Glomerular endothelial cell (primary cell): ENCODE measurements around the gene BABAM1. TPM values are rescaled to one million over a fixed set of nuclear protein-coding genes. Genes with fewer than 3 reads are reported as not detected.
"Not testable (repeated sequence)": the region's sequence is repeated elsewhere in the genome, so short reads cannot be mapped to it uniquely, and the experiment has no call there.

Experiments used
- DNase-seq: peaks from one replicate; pipeline ENCODE4 v3.0.0-alpha.2; 2011; ENCODE audit warnings: low read depth, low spot score; ENCODE audit errors: extremely low read depth
- total RNA-seq: library from RNA; depleted of rRNA; stranded (reverse); fragments of >200 nt; gene quantifications from 2 replicates; pipeline ENCODE4 v1.2.3, GENCODE V29; 2015

The BABAM1 gene
- total RNA-seq, 1 donor from 2014 or later: 78.9 TPM

DNA sequence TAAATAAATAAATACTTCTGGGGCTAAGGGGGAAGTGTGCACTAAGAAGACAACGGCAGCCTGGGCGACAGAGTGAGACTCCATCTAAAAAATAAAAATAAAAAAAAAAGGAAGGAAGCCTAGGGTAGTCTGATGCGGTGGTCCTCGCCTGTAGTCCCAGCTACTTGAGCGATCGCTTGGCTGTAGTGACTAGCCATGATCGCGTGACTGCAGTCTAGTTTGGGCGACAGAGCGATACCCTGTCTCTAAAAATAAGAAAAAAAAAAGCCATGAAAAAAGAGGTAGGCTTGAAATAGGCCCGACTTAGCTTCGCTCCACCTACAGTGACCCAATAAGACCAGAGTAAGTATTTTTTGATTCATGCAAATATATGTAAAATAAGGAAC, 661 bp upstream of the BABAM1 start:
- no peak for DNase-seq

DNA sequence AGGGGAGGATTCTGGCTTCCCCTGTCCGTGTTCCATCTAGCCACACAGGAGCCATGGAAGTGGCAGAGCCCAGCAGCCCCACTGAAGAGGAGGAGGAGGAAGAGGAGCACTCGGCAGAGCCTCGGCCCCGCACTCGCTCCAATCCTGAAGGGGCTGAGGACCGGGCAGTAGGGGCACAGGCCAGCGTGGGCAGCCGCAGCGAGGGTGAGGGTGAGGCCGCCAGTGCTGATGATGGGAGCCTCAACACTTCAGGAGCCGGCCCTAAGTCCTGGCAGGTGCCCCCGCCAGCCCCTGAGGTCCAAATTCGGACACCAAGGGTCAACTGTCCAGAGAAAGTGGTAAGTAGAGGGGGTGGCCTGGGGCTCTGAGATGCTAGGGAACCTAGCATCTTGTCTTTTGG, 1.5 kb downstream of the BABAM1 start:
- DNase-seq: no peak

DNA sequence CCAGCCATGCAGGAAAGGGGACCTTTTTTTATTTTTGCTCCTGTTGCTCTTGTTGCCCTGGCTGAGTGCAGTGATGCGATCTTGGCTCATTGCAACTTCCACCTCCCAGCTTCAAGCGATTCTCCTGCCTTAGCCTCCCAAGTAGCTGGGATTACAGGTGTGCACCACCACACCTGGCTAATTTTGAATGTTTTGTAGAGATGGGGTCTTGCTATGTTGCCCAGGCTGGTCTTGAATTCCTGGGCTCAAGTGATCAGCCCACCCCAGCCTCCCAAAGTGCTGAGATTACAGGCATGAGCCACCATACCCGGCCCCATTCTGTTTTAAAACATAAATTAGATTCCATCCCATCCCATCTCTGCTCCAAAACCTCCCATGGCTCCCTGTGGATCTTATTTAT, 7.6 kb downstream of the BABAM1 start:
- DNase-seq: not testable (repeated sequence)

DNA sequence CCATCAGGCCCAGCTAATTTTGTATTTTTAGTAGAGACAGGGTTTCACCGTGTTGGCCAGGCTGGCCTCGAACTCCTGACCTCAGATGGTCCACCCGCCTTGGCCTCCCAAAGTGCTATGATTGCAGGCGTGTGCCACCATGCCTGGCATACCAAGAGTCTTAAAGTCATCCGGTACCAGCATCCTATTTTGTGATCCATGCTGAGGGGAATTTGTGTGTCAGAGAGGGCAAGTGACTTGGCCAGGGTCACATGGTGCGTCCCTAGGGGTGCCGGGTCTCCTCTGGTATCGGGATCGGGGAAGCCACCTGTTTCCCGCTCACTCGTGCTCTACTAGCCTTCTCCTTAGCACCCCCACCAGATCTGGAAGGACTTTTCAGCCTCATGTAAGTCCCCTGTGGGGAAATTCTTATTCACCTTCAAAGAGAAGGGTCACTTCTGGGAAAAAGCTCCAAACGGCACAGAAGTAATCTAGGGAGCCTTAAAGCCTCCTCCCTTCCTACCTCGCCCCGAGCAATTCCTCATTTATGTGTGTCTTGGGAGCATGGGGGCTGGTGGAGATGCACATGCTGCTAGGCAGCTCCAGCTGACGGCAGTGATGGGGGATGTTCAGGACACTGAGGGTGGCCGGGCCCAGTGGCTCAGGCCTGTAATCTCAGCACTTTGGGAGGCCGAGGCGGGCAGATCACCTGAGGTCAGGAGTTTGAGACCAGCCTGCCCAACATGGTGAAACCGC, 8.4 kb downstream of the BABAM1 start:
- DNase-seq: no peak

DNA sequence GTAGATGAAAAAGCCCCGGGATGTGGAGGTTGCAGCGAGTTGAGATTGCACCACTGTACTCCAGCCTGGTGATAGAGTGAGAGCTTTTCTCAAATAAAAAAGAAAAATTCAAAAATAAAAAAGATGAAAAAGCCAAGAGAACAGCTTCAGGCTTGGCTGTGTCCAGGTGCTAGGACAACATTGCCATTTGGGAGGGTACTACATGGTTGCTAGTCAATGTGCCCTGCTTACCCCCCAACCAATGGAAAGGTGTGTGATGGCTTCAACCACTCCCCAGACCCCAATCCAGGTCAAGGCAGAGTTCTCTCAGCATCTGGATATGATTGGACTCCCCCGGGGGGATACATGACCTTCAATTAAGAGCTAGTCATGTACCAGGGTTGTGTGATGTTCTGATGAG, 12.2 kb downstream of the BABAM1 start:
- DNase-seq: no peak

DNA sequence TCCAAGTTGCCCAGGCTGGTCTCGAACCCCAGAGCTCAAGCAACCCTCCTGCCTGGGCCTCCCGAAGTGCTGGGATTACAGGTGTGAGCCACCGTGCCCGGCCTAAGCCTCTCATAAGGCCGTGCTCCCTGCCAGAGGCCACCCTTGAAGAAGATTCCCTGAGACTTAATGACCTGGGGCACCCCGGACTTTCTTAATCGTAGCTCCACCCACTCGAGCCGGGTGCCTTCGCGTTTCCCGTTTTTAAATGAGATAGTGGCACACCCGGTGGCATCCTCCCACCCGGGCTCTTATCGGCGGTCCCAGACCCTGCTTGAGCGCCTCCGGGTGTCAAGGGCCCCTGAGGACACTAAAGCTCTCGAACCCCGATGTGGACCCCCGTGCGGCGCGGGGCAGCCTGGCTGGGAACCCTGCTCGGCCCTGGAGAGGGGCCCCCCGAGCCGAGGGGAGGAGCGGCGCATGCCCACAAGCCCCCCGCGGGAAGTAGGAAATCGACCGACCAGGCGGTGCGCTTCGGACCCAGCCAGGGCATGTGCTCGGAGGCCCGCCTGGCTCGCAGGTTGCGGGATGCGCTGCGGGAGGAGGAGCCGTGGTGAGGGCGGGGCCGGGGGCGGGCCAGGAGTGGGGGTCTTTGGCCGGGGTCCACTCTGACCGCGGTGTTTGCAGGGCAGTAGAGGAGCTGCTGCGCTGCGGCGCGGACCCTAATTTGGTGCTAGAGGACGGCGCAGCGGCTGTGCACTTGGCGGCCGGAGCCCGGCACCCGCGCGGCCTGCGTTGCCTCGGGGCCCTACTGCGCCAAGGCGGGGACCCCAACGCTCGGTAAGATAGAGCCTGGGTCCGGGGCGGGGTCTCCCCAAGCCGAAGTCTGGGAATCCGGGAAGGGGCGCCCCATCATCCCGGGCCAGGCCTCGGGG, 14.4 kb downstream of the BABAM1 start, which contains the start of gene ANKLE1:
TSS of gene ANKLE1 (plus strand) at position 511 of the 914 bp plus-strand sequence. CDS start at position 531, 20 bp downstream.
- DNase-seq: no peak

DNA sequence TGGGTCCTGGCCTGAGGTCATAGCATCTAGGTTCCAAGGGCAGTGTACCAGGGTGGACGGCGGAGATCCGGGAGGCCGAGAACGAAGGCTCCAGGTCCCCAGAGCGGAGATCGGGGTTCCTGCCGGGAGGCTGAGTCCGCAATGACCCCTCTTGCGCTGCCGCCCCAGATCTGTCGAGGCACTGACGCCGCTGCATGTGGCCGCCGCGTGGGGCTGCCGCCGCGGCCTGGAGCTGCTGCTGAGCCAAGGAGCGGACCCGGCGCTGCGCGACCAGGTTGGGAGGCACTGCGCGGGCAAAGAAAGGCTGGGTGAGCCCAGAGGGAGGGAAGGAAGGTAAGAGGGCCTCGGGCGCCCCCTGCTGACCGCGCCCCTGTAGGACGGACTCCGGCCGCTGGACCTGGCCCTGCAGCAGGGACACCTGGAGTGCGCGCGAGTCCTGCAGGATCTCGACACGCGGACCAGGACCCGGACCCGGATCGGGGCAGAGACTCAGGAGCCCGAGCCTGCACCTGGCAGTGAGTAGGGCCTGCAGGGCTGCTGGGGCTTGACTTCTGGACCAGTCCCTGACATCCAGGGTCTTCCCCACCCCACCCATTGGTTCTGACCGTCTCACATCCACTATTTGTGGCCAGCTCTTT, 15.4 kb downstream of the BABAM1 start:
- DNase-seq: no peak

DNA sequence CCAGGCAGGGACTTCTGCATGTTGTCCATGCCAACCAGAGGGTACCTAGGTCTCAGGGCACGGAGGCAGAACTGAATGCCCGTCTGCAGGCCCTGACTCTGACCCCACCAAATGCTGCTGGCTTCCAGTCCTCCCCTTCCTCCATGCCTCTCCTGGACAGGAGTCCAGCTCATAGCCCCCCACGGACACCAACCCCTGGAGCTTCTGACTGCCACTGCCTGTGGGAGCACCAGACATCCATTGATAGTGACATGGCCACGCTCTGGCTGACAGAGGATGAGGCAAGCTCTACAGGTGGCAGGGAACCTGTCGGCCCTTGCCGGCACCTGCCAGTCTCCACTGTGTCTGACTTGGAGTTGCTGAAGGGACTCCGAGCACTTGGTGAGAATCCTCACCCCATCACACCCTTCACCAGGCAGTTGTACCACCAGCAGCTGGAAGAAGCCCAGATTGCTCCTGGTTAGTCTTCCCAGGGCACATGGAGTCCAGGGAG, 16.3 kb downstream of the BABAM1 start:
- DNase-seq: no peak

DNA sequence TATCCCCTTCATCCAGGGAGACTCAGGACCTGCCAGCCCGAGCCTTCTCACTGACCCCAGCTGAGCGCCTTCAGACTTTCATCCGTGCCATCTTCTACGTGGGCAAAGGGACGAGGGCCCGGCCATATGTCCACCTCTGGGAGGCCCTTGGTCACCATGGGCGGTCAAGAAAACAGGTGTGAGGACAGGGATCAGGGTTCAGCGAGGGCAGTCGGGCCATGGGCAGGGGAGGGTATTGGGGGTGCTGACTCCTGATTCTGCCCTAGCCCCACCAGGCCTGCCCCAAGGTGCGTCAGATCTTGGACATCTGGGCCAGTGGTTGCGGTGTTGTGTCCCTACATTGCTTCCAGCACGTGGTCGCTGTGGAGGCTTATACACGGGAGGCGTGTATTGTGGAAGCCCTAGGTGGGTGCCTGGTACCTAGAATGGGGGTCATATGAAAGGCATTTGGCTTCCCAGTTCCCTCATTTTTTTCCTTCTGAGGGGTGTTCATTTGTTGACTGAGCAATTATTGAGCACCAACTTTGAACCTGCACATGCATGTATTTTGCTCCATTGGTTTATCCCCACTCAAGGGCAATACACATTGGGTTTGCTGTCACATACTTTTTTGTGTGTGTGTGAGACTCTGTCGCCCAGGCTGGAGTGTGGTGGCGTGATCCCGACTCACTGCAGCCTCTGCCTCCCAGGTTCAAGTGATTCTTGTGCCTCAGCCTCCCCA, 18.3 kb downstream of the BABAM1 start:
- no peak for DNase-seq

DNA sequence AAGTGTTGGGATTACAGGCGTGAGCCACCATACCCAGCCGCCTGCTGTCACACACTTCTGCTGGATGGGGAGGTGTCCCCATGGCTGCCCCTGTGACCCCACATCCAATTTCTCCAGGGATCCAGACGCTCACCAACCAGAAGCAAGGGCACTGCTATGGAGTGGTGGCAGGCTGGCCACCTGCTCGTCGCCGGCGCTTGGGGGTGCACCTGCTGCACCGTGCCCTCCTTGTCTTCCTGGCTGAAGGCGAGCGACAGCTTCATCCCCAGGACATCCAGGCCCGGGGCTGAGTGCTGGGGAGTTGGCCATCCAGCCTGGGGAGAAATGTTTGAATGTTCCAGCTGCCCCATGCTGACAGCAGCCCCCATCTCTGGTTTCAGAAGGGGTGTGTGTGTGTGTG, 19.0 kb downstream of the BABAM1 start:
- no peak for DNase-seq

DNA sequence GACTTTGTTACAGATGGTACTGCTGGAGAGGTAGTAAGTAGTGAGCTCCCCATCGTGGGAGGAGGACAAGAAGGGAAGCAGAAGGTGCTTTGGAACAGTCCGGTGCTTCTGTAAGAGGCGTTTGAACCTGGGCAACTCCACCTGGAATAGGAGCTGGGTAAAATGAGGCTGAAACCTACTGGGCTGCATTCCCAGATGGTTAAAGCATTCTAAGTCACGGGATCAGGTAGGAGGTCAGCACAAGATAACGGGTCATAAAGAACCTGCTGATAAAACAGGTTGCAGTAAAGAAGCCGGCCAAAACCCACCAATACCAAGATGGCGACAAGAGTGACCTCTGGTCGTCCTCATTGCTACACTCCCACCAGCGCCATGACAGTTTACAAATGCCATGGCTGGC, 19.5 kb downstream of the BABAM1 start:
- no peak for DNase-seq

DNA sequence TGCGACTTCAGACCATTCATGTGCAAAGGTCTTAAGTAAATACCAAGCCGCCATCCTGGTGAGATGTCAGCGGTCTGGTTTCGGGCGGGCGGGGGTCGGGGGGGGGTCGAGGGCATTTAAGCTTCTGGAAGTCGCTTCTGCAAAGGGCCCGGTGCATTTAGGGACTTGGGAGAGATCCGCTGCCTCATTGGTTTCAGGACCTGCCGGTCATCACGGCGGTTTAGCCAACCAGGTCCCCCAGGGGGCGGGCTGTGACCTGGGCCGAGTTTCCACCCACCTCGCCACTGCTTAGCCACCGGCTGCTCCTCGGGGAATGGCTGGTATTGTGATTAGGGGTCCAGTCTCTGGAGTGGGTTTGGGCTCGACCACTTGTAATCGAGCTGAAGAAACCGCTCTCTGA, 22.2 kb downstream of the BABAM1 start:
- DNase-seq: peak; percentile 77

DNA sequence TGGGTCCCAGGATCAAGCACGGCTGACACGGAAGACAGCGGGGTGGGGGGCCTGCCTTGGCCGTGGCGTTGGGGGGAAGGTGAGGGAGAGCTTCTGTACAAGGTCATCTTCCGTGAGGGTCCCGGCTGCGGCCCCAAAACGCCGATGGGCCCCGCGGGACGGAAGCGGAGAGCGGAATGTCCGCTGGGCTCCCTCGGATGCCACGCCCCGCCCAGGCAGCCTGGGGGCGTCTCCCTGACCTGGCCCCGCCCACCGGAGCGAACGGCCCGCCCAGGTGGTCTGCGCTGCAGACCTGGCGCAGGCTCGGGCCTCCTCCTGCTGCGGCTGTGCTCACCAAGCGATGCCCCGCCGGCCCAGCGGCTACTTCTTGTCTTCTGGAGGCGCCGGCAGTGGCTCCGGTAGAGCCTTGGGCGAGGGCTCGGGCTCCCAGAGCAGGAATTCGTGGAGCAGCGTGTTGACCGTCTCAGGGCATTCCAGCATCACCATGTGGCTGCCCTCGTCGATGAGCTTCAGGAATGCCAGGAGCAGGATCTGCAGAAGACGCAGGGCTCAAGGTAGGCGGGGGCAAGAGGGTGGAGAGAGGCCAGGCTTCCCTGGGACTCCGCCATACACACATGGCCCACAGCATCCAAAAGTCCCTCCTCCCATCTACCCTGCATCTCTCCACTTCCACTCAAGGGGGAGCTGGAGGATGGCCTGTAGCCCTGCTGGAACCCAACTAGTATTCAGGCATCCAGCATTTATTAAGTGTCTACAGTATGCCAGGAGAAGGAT, 25.2 kb downstream of the BABAM1 start:
- no peak for DNase-seq

DNA sequence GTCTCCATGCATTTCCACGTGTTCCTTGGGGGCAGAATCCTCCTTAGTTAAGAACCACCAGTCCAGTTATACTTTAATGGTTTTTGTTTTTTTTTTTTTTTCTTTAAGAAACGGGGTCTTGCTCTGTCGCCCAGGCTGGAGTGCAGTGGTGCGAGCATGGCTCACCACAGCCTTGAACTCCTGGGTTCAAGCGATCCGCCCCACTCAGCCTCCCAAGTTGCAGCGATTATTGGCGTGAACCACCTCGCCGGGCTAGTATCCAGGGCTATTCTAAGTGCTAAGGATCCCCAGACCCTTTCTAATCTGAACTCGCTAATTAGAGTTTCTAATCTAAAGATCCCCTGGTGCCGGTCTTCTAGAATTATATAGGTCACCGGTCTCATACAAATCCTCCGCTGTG, 26.4 kb downstream of the BABAM1 start:
- DNase-seq: no peak

DNA sequence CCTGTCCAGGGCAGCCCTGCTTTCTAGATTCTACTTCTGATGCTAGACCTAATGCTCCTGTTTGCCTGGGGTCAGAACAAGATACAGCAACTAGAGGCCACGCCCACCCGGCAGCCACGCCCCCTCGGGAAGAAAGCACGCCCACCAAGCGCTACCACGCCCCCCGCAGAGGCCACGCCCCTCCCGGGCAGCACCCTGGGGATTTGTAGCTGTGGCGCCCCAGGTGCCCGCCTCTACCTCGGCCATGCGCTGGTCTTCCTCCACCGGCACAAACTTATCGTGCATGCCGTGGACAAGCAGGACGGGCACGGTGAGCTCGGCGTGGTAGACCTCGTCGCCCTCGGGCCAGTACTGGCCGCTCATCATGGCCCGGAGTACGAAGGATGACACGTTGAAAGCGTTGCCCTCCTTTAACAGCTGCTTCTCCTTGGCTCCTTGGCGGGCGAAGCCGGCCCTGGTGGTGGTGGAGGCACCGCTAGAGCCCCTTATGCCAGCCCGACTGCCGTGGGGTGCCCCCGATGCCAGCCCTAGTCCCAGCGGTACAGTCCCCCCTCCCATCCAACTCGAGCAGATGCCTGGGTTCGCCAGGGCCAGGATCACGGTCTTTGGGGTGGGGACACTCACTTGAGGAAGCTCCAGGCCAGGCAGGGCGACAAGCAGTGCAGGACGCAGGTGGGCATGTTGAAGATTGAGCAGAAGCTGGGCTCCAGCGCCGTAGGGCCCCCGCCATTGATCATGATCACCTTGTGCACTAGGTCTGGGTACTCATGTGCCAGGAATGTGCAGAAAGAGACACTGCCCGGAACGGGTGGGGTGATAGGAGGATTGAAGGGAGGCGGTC, 27.0 kb downstream of the BABAM1 start:
- no peak for DNase-seq

DNA sequence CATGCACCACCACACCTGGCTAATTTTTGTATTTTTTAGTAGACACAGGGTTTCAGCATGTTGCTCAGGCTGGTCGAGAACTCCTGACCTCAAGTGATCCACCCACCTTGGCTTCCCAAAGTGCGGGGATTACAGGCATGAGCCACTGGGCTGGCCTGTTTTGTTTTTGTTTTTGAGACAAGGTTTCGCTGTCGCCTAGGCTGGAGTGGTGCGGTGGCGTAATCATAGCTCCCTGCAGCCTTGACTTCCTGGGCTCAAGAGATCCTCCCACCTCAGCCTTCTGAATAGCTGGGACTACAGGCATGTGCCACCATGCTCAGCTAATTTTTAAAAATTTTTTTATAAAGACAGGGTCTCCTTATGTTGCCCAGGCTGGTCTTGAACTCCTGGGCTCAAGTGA, 28.3 kb downstream of the BABAM1 start:
- DNase-seq: not testable (repeated sequence)

DNA sequence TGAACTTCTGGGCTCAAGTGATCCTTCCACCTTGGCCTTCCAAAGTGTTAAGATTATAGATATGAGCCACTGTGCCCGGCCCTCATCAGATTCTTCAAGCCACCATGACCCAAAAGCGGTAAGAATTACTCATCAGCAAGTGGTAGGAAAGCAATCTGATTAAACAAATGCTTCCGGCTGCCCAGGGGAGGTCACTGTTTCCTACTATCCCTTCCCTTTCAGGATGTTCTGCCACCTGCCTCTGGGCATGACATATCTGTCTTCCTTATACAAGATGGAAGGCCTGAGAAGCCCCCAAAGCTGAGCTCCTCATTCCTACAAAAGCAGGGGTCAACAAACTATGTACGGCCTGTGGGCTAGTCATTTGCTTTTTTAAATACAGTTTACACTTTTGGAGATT, 29.0 kb downstream of the BABAM1 start:
- no peak for DNase-seq

DNA sequence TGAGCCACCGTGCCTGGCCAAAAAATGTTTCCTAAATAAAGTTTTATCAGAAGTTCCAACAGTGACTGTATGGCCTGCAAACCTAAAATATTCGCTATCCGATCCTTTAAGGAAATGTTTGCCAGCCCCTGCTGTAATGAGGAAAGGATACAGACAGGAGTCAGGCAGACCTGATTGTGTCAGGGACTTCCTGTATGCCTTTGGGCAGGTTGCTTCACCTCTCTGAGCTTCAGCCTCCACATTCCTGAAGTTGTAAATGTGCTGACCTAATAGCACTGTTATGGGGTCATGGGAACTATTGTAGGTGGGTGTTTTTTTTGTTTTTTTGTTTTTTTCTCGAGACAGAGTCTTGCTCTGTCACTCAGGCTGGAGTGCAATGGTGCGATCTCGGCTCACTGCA, 29.7 kb downstream of the BABAM1 start:
- no peak for DNase-seq
